Fibroblast of skin of left quadriceps (primary cell): ENCODE data around the gene ACOT8.
"Not testable (repeated sequence)": the region's sequence is repeated elsewhere in the genome, so short reads cannot be mapped to it uniquely, and the experiment has no call there.

ENCODE experiments used
- DNase-seq, 2 experiments: peaks; one replicate each; pipeline ENCODE4 v3.0.0-alpha.2; 2013; ENCODE audit warnings: low read depth in 2 of 2

The ACOT8 gene

GRCh38 chr20:45827030-45827652 is 30.1 kb downstream of the ACOT8 start, which contains the start of gene TNNC2:
Gene TNNC2 (minus strand): TSS chr20:45827312. CDS start chr20:45827248, 64 bp downstream.
- DNase-seq: no peak

- no peak for DNase-seq
These were observed 30.7 kb downstream of the ACOT8 start for GRCh38 chr20:45826381-45827019.

GRCh38 chr20:45823949-45824835 is 33.0 kb downstream of the ACOT8 start:
- no peak for DNase-seq

- no peak for DNase-seq
These were observed 34.3 kb downstream of the ACOT8 start for GRCh38 chr20:45822857-45823256.

- DNase-seq: no peak
These were observed 35.2 kb downstream of the ACOT8 start for GRCh38 chr20:45821947-45822346.

- DNase-seq: no peak
These were observed 37.7 kb downstream of the ACOT8 start for GRCh38 chr20:45819466-45819865.

- no peak for DNase-seq
These were observed 39.0 kb downstream of the ACOT8 start for GRCh38 chr20:45818239-45818638.

- peak; percentile 34 to 40 for DNase-seq
These were observed 39.6 kb downstream of the ACOT8 start for GRCh38 chr20:45817376-45818194.

- no peak for DNase-seq
These were observed 40.2 kb downstream of the ACOT8 start for GRCh38 chr20:45816951-45817350.

- no peak for DNase-seq
These were observed 42.9 kb downstream of the ACOT8 start for GRCh38 chr20:45814314-45814713.

GRCh38 chr20:45813489-45813888 is 43.7 kb downstream of the ACOT8 start:
- no peak for DNase-seq

- DNase-seq: no peak
These were observed 44.2 kb downstream of the ACOT8 start for GRCh38 chr20:45813006-45813340.

- peak; percentile 99 to 100 for DNase-seq
These were observed 44.8 kb downstream of the ACOT8 start, which contains the start of gene UBE2C for GRCh38 chr20:45812157-45813005. Gene UBE2C (plus strand): TSS chr20:45812644. CDS start chr20:45812696, 52 bp downstream.

GRCh38 chr20:45810191-45810970 is 46.8 kb downstream of the ACOT8 start:
- DNase-seq: no peak

- DNase-seq: no peak
These were observed 55.3 kb downstream of the ACOT8 start for GRCh38 chr20:45801851-45802250.

- DNase-seq: no peak
These were observed 58.1 kb downstream of the ACOT8 start for GRCh38 chr20:45798935-45799642.

- DNase-seq: not testable (repeated sequence)
These were observed 59.2 kb downstream of the ACOT8 start for GRCh38 chr20:45797955-45798354.

- not testable (repeated sequence) for DNase-seq
These were observed 59.7 kb downstream of the ACOT8 start for GRCh38 chr20:45797510-45797909.

GRCh38 chr20:45796337-45797065 is 60.7 kb downstream of the ACOT8 start:
- no peak for DNase-seq
